ENCODE measurements around the gene FAM98B. TPM values are rescaled to one million over a fixed set of nuclear protein-coding genes. Genes with fewer than 3 reads are reported as not detected.
A peak's percentile ranks its signal among the peaks of the same experiment; 100 is the strongest.

The FAM98B gene
- total and polyA plus RNA-seq, 8 donors, result 3.2 to 13.8 (median 5.7) TPM

GRCh38 chr15:38536201-38536676 is 82.3 kb downstream of the FAM98B start:
- peak in 2 of 6 donors; percentile 13 to 22 for DNase-seq

More at GRCh38 chr15:38536201-38536676, 82.3 kb downstream of the FAM98B start:
- Histone ChIP-seq H3K4me3 (no peak overlapping the region), H3K4me1 (no peaks in the 10 kb centered on the region), H3K36me3 (no peaks in the 10 kb centered on the region), H3K9me3 (no peaks in the 10 kb centered on the region), H3K27ac (no peak overlapping the region), H3K27me3 (no peaks in the 10 kb centered on the region)
- TF ChIP-seq CTCF (IDR thresholded peaks at IDR 0.05), result no peak
- FAIRE-seq (no peak), ATAC-seq (peak in 2 of 4 donors; percentile 28 to 53)
- intact Hi-C loops (cut with DNase I), result no loop called here
- WGBS, 2 donors, result 39 to 40% methylated on average over 3 of the region's 3 CpGs

Other genes starting within 250 kb of the FAM98B start
- gene SPRED1, start 201.3 kb upstream of the FAM98B start, total RNA-seq, result 10 to 100 TPM in 2 of 6 donors, 1 to 10 TPM in 4; 4.3 to 19.2 (median 8.2) TPM
- 1 to 10 TPM; 2.5 to 3.7 TPM for gene SPRED1, start 201.3 kb upstream of the FAM98B start, polyA plus RNA-seq
- 1 to 10 TPM in 4 of 6 donors, under 1 TPM in 2; 0.60 to 4.3 (median 1.5) TPM for gene RASGRP1, start 110.7 kb downstream of the FAM98B start, total RNA-seq
- 1 to 10 TPM in 1 of 2 donors, under 1 TPM in 1; 0.76 to 4.7 TPM for gene RASGRP1, start 110.7 kb downstream of the FAM98B start, polyA plus RNA-seq